Progenitor cell of endocrine pancreas (in vitro differentiated cells): ENCODE measurements around the gene KRTAP5-8. TPM values are rescaled to one million over a fixed set of nuclear protein-coding genes. Genes with fewer than 3 reads are reported as not detected.

Experiments
- DNase-seq: peaks from one replicate; pipeline ENCODE4 v3.0.0; 2021; ENCODE audit warnings: low spot score; ENCODE audit not compliant: unreplicated experiment
- H3K27ac Mint-ChIP-seq: 2 replicates; pipeline ENCODE4 v1.8.0; 2021; ENCODE audit warnings: mild to moderate bottlenecking, moderate library complexity, mixed read lengths
- H3K27me3 Mint-ChIP-seq: 2 replicates; pipeline ENCODE4 v1.8.0; 2021; ENCODE audit warnings: mixed read lengths
- H3K36me3 Mint-ChIP-seq: 2 replicates; pipeline ENCODE4 v1.8.0; 2022; ENCODE audit warnings: mixed read lengths; ENCODE audit not compliant: insufficient read depth
- H3K4me1 Mint-ChIP-seq: 2 replicates; pipeline ENCODE4 v1.8.0; 2021; ENCODE audit warnings: low read depth, mixed read lengths
- H3K4me3 Mint-ChIP-seq: 2 replicates; pipeline ENCODE4 v1.8.0; 2021; ENCODE audit warnings: low read depth, mild to moderate bottlenecking, moderate library complexity, mixed read lengths
- H3K9me3 Mint-ChIP-seq: 2 replicates; pipeline ENCODE4 v1.8.0; 2021; ENCODE audit warnings: low read depth, mixed read lengths
- CTCF ChIP-seq: fragments of 200-600 bp; sonication (generic); IDR thresholded peaks from one replicate; pipeline ENCODE4 v1.5.0; 2021; ENCODE audit warnings: antibody characterized with exemption, mild to moderate bottlenecking; ENCODE audit not compliant: unreplicated experiment
- total RNA-seq: library from RNA; stranded (reverse); gene quantifications from 2 replicates; pipeline ENCODE4 v1.2.1, GENCODE V29; 2021

Gene KRTAP5-8
- total RNA-seq, 1 donor from 2014 or later = 0.24 TPM

GRCh38 chr11:71542879-71543777 lies 5.3 kb downstream of the KRTAP5-8 start:
- no peak for TF ChIP-seq CTCF
- Mint-ChIP-seq H3K27ac (no peak overlapping the region), H3K27me3 (no peaks in the 10 kb centered on the region), H3K4me1 (peaks cover 19% of the 10 kb centered on the region), H3K4me3 (no peak overlapping the region), H3K9me3 (peaks cover 13% of the 10 kb centered on the region), H3K36me3 (peaks cover 6% of the 10 kb centered on the region)
- no peak for DNase-seq

GRCh38 chr11:71543866-71544265 lies 6.0 kb downstream of the KRTAP5-8 start:
- Mint-ChIP-seq H3K36me3 (peaks cover 6% of the 10 kb centered on the region), H3K9me3 (peaks cover 13% of the 10 kb centered on the region), H3K4me3 (no peak overlapping the region), H3K27me3 (peaks cover 3% of the 10 kb centered on the region), H3K27ac (no peak overlapping the region), H3K4me1 (peaks cover 19% of the 10 kb centered on the region)
- no peak for TF ChIP-seq CTCF
- DNase-seq = no peak

- Mint-ChIP-seq H3K27ac (no peak overlapping the region), H3K9me3 (peaks cover 13% of the 10 kb centered on the region), H3K36me3 (peaks cover 6% of the 10 kb centered on the region), H3K4me3 (no peak overlapping the region), H3K27me3 (peaks cover 9% of the 10 kb centered on the region), H3K4me1 (peaks cover 19% of the 10 kb centered on the region)
- no peak for DNase-seq
- TF ChIP-seq CTCF = no peak
Observed at GRCh38 chr11:71544525-71545214, 6.8 kb downstream of the KRTAP5-8 start.

DNA sequence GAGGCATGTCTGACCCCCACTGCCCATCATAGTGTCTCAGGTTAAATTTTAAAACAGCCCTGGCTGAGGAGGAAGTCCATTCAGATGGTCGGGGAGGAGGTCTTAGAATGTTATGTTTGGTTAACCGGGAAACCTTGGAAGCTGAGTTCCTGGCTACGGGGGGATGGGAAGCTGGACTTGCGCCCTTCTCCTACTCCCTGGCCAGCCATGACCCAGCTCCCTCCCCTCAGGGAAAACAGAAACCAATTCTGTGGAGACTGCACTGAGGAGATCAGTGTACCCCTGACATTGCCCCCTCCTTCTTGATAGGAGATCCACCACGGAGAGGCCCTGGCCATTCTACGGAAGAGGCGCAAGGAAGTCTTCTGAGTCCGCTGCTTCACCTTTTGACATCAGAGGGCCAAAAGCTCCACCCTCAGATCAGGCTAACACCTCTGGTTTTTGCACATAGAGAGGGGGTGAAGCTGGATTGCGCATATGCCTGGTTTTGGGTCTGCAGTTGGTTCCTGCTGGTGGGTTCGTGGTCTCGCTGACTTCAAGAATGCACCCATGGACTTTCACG lies 7.7 kb downstream of the KRTAP5-8 start:
- peaks cover 6% of the 10 kb centered on the region for H3K36me3 Mint-ChIP-seq
- DNase-seq = no peak
- H3K27me3 Mint-ChIP-seq = peaks cover 17% of the 10 kb centered on the region
- H3K4me1 Mint-ChIP-seq = peaks cover 19% of the 10 kb centered on the region
- TF ChIP-seq CTCF = no peak
- peaks cover 13% of the 10 kb centered on the region for H3K9me3 Mint-ChIP-seq
- H3K4me3 Mint-ChIP-seq = no peak overlapping the region
- no peak overlapping the region for H3K27ac Mint-ChIP-seq

DNA sequence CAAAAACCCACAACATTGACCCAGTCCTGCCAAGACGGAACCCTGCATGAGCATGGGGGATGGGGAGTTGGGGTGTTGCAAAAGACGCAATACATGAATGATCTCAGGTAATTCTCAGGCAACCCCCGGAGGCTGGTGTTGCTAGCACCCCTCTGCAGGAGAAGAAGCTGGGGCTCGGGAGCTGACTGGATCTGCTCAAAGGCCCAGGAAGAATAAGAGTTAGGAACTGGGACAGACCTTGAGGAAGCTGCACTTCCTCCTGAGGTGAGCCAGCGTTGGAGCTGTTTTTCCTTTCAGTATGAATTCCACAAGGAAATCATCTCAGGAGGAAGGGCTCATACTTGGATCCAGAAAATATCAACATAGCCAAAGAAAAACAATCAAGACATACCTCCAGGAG lies 10.3 kb downstream of the KRTAP5-8 start, which contains the start of gene KRTAP5-9:
TSS of gene KRTAP5-9 (plus strand) at position 301 of the 400 bp plus-strand sequence. CDS start 238 bp downstream, outside the sequence.
- TF ChIP-seq CTCF = no peak
- Mint-ChIP-seq H3K4me3 (no peak within 1 kb of the TSS), H3K4me1 (peaks cover 19% of the 10 kb centered on the region), H3K9me3 (peaks cover 7% of the 10 kb centered on the region), H3K27me3 (peaks cover 17% of the 10 kb centered on the region), H3K27ac (no peak within 1 kb of the TSS), H3K36me3 (peaks cover 6% of the 10 kb centered on the region)
- DNase-seq = no peak
